Immature natural killer cell (primary cell): ENCODE data around the gene MYO1H. TPM values are rescaled to one million over a fixed set of nuclear protein-coding genes. Genes with fewer than 3 reads are reported as not detected.
A peak's percentile ranks its signal among the peaks of the same experiment; 100 is the strongest.
"Not testable (repeated sequence)": the region's sequence is repeated elsewhere in the genome, so short reads cannot be mapped to it uniquely, and the experiment has no call there.

Experiments
- DNase-seq, 3 donors: peaks; one replicate each; pipeline ENCODE4 v3.0.0; 2022; ENCODE audit warnings: mixed read lengths in 1 of 3
- H3K27ac Mint-ChIP-seq, 6 donors: one replicate each; pipeline ENCODE4 v1.8.0; 2020; ENCODE audit warnings: mixed read lengths in 6 of 6, mild to moderate bottlenecking in 5 of 6, inconsistent platforms in 4 of 6, moderate library complexity in 3 of 6
- H3K27me3 Mint-ChIP-seq, 3 donors: one replicate each; pipeline ENCODE4 v1.8.0; 2020 to 2021; ENCODE audit warnings: low read depth in 3 of 3, mild to moderate bottlenecking in 3 of 3, mixed read lengths in 3 of 3, moderate library complexity in 3 of 3, inconsistent platforms in 1 of 3
- H3K36me3 Mint-ChIP-seq, 3 donors: one replicate each; pipeline ENCODE4 v1.8.0; 2020; ENCODE audit warnings: mixed read lengths in 3 of 3, inconsistent platforms in 2 of 3, mild to moderate bottlenecking in 2 of 3
- H3K4me1 Mint-ChIP-seq, 2 donors: one replicate each; pipeline ENCODE4 v1.8.0; 2020; ENCODE audit warnings: inconsistent platforms in 2 of 2, mild to moderate bottlenecking in 2 of 2, mixed read lengths in 2 of 2, moderate library complexity in 1 of 2
- H3K4me3 Mint-ChIP-seq, 5 donors: one replicate each; pipeline ENCODE4 v1.8.0; 2020; ENCODE audit warnings: mild to moderate bottlenecking in 5 of 5, mixed read lengths in 5 of 5, inconsistent platforms in 3 of 5, moderate library complexity in 3 of 5
- H3K9me3 Mint-ChIP-seq, 6 donors: one replicate each; pipeline ENCODE4 v1.8.0; 2020; ENCODE audit warnings: mild to moderate bottlenecking in 6 of 6, mixed read lengths in 6 of 6, inconsistent platforms in 4 of 6, moderate library complexity in 3 of 6
- polyA plus RNA-seq, 3 donors: library from polyadenylated mRNA; unstranded; fragments of 300-500 nt; fragmentation: Illumina TruSeq; gene quantifications; one replicate each; pipeline ENCODE4 v1.2.3, GENCODE V29; 2021

The MYO1H gene
- not detected for polyA plus RNA-seq

DNA sequence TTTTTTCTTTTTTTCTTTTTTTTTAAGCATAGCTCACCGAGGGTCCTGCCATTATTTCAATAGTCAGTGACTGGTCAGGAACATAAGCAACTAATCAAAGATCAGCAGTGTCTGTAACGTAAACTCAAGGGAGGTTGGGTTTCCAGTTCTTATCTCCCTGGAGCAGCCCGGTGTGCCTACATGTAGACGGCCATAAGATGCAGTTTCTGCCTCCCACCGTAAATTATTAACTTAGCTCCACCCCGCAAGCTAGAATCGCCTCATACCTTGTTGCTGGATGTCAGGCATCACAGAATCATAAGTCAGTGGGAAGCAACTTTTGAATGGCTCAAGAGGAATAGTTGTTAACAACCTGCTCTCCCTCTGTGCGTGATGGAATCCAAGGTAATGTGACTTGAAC is at the start of gene MYO1H:
Gene MYO1H (plus strand): TSS at position 312 of the 400 bp plus-strand sequence. CDS start 61 bp downstream, at position 373.
- Mint-ChIP-seq H3K27me3 (peaks cover 0 to 6% (median 0%) of the 10 kb centered on the region in 3 donors), H3K36me3 (no peaks in the 10 kb centered on the region), H3K4me1 (no peaks in the 10 kb centered on the region), H3K27ac (no peak within 1 kb of the TSS), H3K4me3 (no peak within 1 kb of the TSS), H3K9me3 (no peaks in the 10 kb centered on the region)
- DNase-seq = no peak

GRCh38 chr12:109299849-109300248 is 47.9 kb upstream of the MYO1H start:
- H3K4me1 Mint-ChIP-seq = no peaks in the 10 kb centered on the region
- peaks cover 2 to 8% (median 6%) of the 10 kb centered on the region in 3 donors for H3K27me3 Mint-ChIP-seq
- no peak overlapping the region for H3K4me3 Mint-ChIP-seq
- H3K9me3 Mint-ChIP-seq = no peaks in the 10 kb centered on the region
- no peak overlapping the region for H3K27ac Mint-ChIP-seq
- DNase-seq = no peak
- no peaks in the 10 kb centered on the region for H3K36me3 Mint-ChIP-seq

DNA sequence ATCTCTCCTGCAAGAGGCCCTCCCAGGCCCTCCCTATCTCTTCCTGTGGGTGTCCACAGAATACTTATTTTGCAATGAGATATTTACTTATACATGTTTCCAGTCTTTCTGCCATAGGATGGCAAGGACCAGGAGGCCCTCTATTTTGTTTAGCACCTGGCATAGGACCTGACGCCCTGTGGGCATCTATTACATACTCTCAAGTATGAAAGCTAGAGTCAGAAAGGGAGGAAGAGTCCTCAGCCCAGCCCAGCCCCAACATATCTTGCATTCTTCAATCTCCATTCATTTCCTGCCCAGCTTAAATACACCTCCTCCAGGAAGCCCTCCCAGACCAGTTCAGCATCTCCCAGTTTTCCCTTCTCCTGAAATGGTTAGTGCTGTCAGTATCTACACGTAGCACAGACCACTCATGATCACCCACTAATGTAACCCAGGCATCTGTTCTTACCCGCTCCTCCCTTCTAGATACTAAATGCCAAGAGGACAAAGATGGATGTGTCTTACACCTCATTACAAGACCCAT is 46.0 kb upstream of the MYO1H start:
- Mint-ChIP-seq H3K27ac (no peak overlapping the region), H3K9me3 (no peaks in the 10 kb centered on the region), H3K4me3 (no peak overlapping the region), H3K4me1 (no peaks in the 10 kb centered on the region), H3K36me3 (no peaks in the 10 kb centered on the region), H3K27me3 (peaks cover 2 to 15% (median 6%) of the 10 kb centered on the region in 3 donors)
- DNase-seq = no peak

DNA sequence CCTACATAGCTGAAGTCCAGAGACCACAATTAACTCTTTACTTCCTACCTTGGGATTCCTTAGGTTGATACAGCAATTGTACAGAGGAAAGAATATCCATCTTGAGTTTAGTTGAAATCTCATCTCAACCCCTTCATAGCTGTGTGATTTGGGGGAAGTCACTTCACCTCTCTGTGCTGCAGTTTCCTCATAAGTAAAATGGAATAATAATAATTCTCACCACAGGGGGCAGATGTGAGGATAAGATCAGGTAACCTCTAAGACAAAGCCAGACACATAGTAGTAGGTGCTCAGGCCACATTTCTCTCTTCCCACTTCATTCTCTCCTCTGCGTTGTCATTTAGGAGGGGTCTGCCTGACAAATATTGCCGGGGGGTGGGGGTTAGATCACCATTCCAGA is 45.3 kb upstream of the MYO1H start:
- DNase-seq = no peak
- Mint-ChIP-seq H3K27ac (no peak overlapping the region), H3K9me3 (no peaks in the 10 kb centered on the region), H3K36me3 (no peaks in the 10 kb centered on the region), H3K4me3 (no peak overlapping the region), H3K27me3 (peaks cover 3 to 16% (median 6%) of the 10 kb centered on the region in 3 donors), H3K4me1 (no peaks in the 10 kb centered on the region)

DNA sequence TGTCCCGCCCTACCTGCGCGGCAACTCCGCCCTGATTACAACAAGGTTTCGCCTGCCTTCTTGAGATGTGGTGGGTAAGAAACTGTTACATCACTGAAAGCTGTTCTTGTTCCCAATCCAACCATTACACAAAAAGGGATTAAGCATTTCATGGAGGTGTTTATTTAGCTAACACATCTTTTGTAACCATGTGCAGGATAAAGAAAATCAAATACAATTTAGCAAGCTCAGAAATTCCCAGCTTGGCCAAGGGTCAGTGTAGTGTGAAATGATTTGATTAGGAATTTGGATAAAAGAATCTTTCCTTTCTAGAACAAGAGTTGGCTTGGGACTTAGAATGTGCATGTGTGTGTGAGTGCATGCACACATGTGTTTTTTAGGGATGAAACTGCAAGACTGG is 44.9 kb upstream of the MYO1H start:
- Mint-ChIP-seq H3K27ac (no peak overlapping the region), H3K27me3 (peaks cover 7 to 16% (median 10%) of the 10 kb centered on the region in 3 donors), H3K4me3 (no peak overlapping the region), H3K9me3 (no peaks in the 10 kb centered on the region), H3K4me1 (no peaks in the 10 kb centered on the region), H3K36me3 (no peaks in the 10 kb centered on the region)
- DNase-seq = no peak

- no peaks in the 10 kb centered on the region for H3K36me3 Mint-ChIP-seq
- H3K27me3 Mint-ChIP-seq = peaks cover 11 to 22% (median 15%) of the 10 kb centered on the region in 3 donors
- peaks cover 0 to 4% of the 10 kb centered on the region in 2 donors for H3K4me1 Mint-ChIP-seq
- H3K27ac Mint-ChIP-seq = no peak overlapping the region
- peaks cover 0 to 3% (median 0%) of the 10 kb centered on the region in 6 donors for H3K9me3 Mint-ChIP-seq
- no peak overlapping the region for H3K4me3 Mint-ChIP-seq
- no peak for DNase-seq
Measured at GRCh38 chr12:109304485-109304884, 43.2 kb upstream of the MYO1H start.

DNA sequence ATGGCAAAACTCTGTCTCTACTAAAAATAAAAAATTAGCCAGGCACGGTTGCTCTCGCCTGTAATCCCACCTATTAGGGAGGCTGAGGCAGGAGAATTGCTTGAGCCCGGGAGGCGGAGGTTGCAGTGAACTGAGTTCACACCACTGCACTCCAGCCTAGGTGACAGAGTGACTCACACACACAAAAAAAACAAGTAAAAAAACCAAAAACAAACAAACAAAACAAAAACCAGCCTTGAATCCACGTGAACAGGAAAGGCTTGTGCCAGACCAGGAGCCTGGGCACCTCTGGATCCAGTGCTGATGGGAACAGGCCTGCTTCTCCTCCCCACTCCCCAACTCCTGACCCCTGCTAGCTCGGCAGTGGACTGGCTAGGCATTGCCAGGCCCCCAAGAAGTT is 42.2 kb upstream of the MYO1H start:
- Mint-ChIP-seq H3K9me3 (peaks cover 0 to 3% (median 0%) of the 10 kb centered on the region in 6 donors), H3K4me3 (no peak overlapping the region), H3K27me3 (peaks cover 13 to 25% (median 15%) of the 10 kb centered on the region in 3 donors), H3K27ac (no peak overlapping the region), H3K36me3 (no peaks in the 10 kb centered on the region), H3K4me1 (peaks cover 3 to 9% of the 10 kb centered on the region in 2 donors)
- no peak for DNase-seq

- no peak overlapping the region for H3K27ac Mint-ChIP-seq
- H3K36me3 Mint-ChIP-seq = no peaks in the 10 kb centered on the region
- peaks cover 0 to 5% (median 0%) of the 10 kb centered on the region in 6 donors for H3K9me3 Mint-ChIP-seq
- DNase-seq = no peak
- peaks cover 13 to 29% (median 19%) of the 10 kb centered on the region in 3 donors for H3K27me3 Mint-ChIP-seq
- no peak overlapping the region for H3K4me3 Mint-ChIP-seq
- H3K4me1 Mint-ChIP-seq = peaks cover 7 to 13% of the 10 kb centered on the region in 2 donors
Measured at GRCh38 chr12:109307051-109307450, 40.6 kb upstream of the MYO1H start.

- Mint-ChIP-seq H3K4me1 (peaks cover 7 to 13% of the 10 kb centered on the region in 2 donors), H3K36me3 (peaks cover 0 to 2% (median 0%) of the 10 kb centered on the region in 3 donors), H3K27ac (no peak within 1 kb of the TSS), H3K27me3 (peaks cover 13 to 30% (median 18%) of the 10 kb centered on the region in 3 donors), H3K4me3 (peak within 1 kb of the TSS; percentile 48 to 84 (median 82)), H3K9me3 (peaks cover 0 to 5% (median 0%) of the 10 kb centered on the region in 6 donors)
- no peak for DNase-seq
Measured at GRCh38 chr12:109308534-109309380, 38.9 kb upstream of the MYO1H start, which contains the start of gene FOXN4. TSS of gene FOXN4 (minus strand) at chr12:109309284. CDS start at chr12:109308321, 963 bp downstream.

- no peak for DNase-seq
- H3K4me3 Mint-ChIP-seq = peak overlapping the region; percentile 48 to 84 (median 82)
- peaks cover 13 to 32% (median 18%) of the 10 kb centered on the region in 3 donors for H3K27me3 Mint-ChIP-seq
Measured at GRCh38 chr12:109309381-109310246, 38.1 kb upstream of the MYO1H start.

GRCh38 chr12:109310247-109311125 is 37.2 kb upstream of the MYO1H start:
- Mint-ChIP-seq H3K4me1 (peaks cover 7 to 13% of the 10 kb centered on the region in 2 donors), H3K9me3 (peaks cover 0 to 5% (median 0%) of the 10 kb centered on the region in 6 donors), H3K4me3 (peak overlapping the region; percentile 48 to 80 (median 76)), H3K27ac (no peak overlapping the region), H3K27me3 (peaks cover 13 to 33% (median 18%) of the 10 kb centered on the region in 3 donors), H3K36me3 (peaks cover 0 to 2% (median 0%) of the 10 kb centered on the region in 3 donors)
- DNase-seq = no peak

More at GRCh38 chr12:109309381-109310246, 38.1 kb upstream of the MYO1H start:
- Mint-ChIP-seq H3K36me3 (peaks cover 0 to 2% (median 0%) of the 10 kb centered on the region in 3 donors), H3K9me3 (peaks cover 0 to 5% (median 0%) of the 10 kb centered on the region in 6 donors), H3K27ac (no peak overlapping the region), H3K4me1 (peaks cover 7 to 13% of the 10 kb centered on the region in 2 donors)

- not testable (repeated sequence) for H3K27ac Mint-ChIP-seq, H3K9me3 Mint-ChIP-seq, H3K4me3 Mint-ChIP-seq, H3K36me3 Mint-ChIP-seq, H3K4me1 Mint-ChIP-seq, DNase-seq, H3K27me3 Mint-ChIP-seq
Measured at GRCh38 chr12:109321294-109321693, 26.4 kb upstream of the MYO1H start.

- Mint-ChIP-seq H3K27me3 (peaks cover 0 to 6% (median 2%) of the 10 kb centered on the region in 3 donors), H3K36me3 (no peaks in the 10 kb centered on the region), H3K9me3 (no peaks in the 10 kb centered on the region), H3K4me1 (no peaks in the 10 kb centered on the region), H3K27ac (no peak overlapping the region), H3K4me3 (no peak overlapping the region)
- no peak for DNase-seq
Measured at GRCh38 chr12:109329003-109329402, 18.7 kb upstream of the MYO1H start.
